Large intestine (tissue), 3 donors: ENCODE results near the gene RAI14. TPM values are rescaled to one million over a fixed set of nuclear protein-coding genes. Genes with fewer than 3 reads are reported as not detected.

Experiments
- DNase-seq, 2 donors: peaks; one replicate each; pipeline versions ENCODE4 v3.0.0 to v3.0.0-alpha.2; 2013
- H3K27ac ChIP-seq: one replicate; pipeline ENCODE4 v1.5.1; 2013; ENCODE audit warnings: low read length
- H3K27me3 ChIP-seq: 2 replicates; pipeline ENCODE4 v1.6.1; 2013; ENCODE audit warnings: low read length; ENCODE audit not compliant: control insufficient read depth, insufficient read depth
- H3K36me3 ChIP-seq: 2 replicates; pipeline ENCODE4 v1.6.1; 2013; ENCODE audit warnings: low read length; ENCODE audit not compliant: control insufficient read depth, insufficient read depth
- H3K4me1 ChIP-seq: one replicate; pipeline ENCODE4 v1.6.1; 2013; ENCODE audit warnings: low read length; ENCODE audit not compliant: control insufficient read depth, insufficient read depth
- H3K4me3 ChIP-seq: one replicate; pipeline ENCODE4 v1.5.1; 2013; ENCODE audit warnings: low read length
- H3K9me3 ChIP-seq: one replicate; pipeline ENCODE4 v1.6.1; 2013; ENCODE audit warnings: mild to moderate bottlenecking, low read depth, low read length, moderate library complexity; ENCODE audit not compliant: control insufficient read depth
- WGBS: methylation state at CpG from one replicate; pipeline ENCODE4 v1.1.5; 2013; ENCODE audit warnings: low lambda C conversion rate; ENCODE audit not compliant: insufficient coverage; 5-methylcytosine and 5-hydroxymethylcytosine counted together
- polyA plus RNA-seq: library from polyadenylated mRNA; unstranded; fragments of 120-200 nt; gene quantifications from one replicate; pipeline ENCODE4 v1.2.1, GENCODE V29; 2013

Gene RAI14
- polyA plus RNA-seq, 1 donor = 15.8 TPM

- Histone ChIP-seq H3K27ac (no peak overlapping the region), H3K36me3 (no peaks in the 10 kb centered on the region), H3K4me1 (peaks cover 3% of the 10 kb centered on the region), H3K9me3 (peaks cover 4% of the 10 kb centered on the region), H3K27me3 (no peaks in the 10 kb centered on the region), H3K4me3 (no peak overlapping the region)
- DNase-seq = no peak
- 86% methylated on average over 1 of the region's 4 CpGs for WGBS
Measured at GRCh38 chr5:34847552-34847951, 191.4 kb downstream of the RAI14 start.

GRCh38 chr5:34848230-34848629, 192.1 kb downstream of the RAI14 start:
- no peak overlapping the region for H3K4me3 ChIP-seq
- 50% methylated on average over 1 of the region's 2 CpGs for WGBS
- no peaks in the 10 kb centered on the region for H3K27me3 ChIP-seq
- no peak overlapping the region for H3K27ac ChIP-seq
- peaks cover 4% of the 10 kb centered on the region for H3K9me3 ChIP-seq
- H3K4me1 ChIP-seq = peaks cover 3% of the 10 kb centered on the region
- no peak for DNase-seq
- no peaks in the 10 kb centered on the region for H3K36me3 ChIP-seq

- no peak overlapping the region for H3K27ac ChIP-seq
- peaks cover 3% of the 10 kb centered on the region for H3K4me1 ChIP-seq
- H3K27me3 ChIP-seq = no peaks in the 10 kb centered on the region
- DNase-seq = no peak
- WGBS = 88% methylated on average over 3 of the region's 3 CpGs
- no peak overlapping the region for H3K4me3 ChIP-seq
- peaks cover 4% of the 10 kb centered on the region for H3K9me3 ChIP-seq
- no peaks in the 10 kb centered on the region for H3K36me3 ChIP-seq
Measured at GRCh38 chr5:34849253-34849652, 193.1 kb downstream of the RAI14 start.

- Histone ChIP-seq H3K36me3 (no peaks in the 10 kb centered on the region), H3K4me1 (no peaks in the 10 kb centered on the region), H3K9me3 (no peaks in the 10 kb centered on the region), H3K27ac (no peak overlapping the region), H3K27me3 (no peaks in the 10 kb centered on the region), H3K4me3 (no peak overlapping the region)
- no peak for DNase-seq
- 83% methylated on average over 1 of the region's 4 CpGs for WGBS
Measured at GRCh38 chr5:34854459-34855174, 198.5 kb downstream of the RAI14 start.

GRCh38 chr5:34857161-34857560, 201.0 kb downstream of the RAI14 start:
- Histone ChIP-seq H3K27me3 (no peaks in the 10 kb centered on the region), H3K4me3 (no peak overlapping the region), H3K36me3 (no peaks in the 10 kb centered on the region), H3K4me1 (no peaks in the 10 kb centered on the region), H3K9me3 (no peaks in the 10 kb centered on the region), H3K27ac (no peak overlapping the region)
- 80% methylated on average over 1 of the region's 3 CpGs for WGBS
- no peak for DNase-seq

- no peak overlapping the region for H3K4me3 ChIP-seq
- no peak overlapping the region for H3K27ac ChIP-seq
- H3K4me1 ChIP-seq = no peaks in the 10 kb centered on the region
- H3K9me3 ChIP-seq = no peaks in the 10 kb centered on the region
- H3K36me3 ChIP-seq = no peaks in the 10 kb centered on the region
- no CpG with 5 or more reads among the region's 1 CpG for WGBS
- H3K27me3 ChIP-seq = no peaks in the 10 kb centered on the region
- DNase-seq = no peak
Measured at GRCh38 chr5:34857894-34858293, 201.8 kb downstream of the RAI14 start.

GRCh38 chr5:34858790-34859189, 202.7 kb downstream of the RAI14 start:
- Histone ChIP-seq H3K4me1 (no peaks in the 10 kb centered on the region), H3K9me3 (no peaks in the 10 kb centered on the region), H3K27ac (no peak overlapping the region), H3K36me3 (no peaks in the 10 kb centered on the region), H3K4me3 (no peak overlapping the region), H3K27me3 (no peaks in the 10 kb centered on the region)
- no CpG with 5 or more reads among the region's 2 CpGs for WGBS
- no peak for DNase-seq

GRCh38 chr5:34859253-34859652, 203.1 kb downstream of the RAI14 start:
- no peaks in the 10 kb centered on the region for H3K27me3 ChIP-seq
- no peaks in the 10 kb centered on the region for H3K4me1 ChIP-seq
- H3K36me3 ChIP-seq = no peaks in the 10 kb centered on the region
- H3K9me3 ChIP-seq = no peaks in the 10 kb centered on the region
- H3K4me3 ChIP-seq = no peak overlapping the region
- DNase-seq = no peak
- WGBS = 44% methylated on average over 2 of the region's 5 CpGs
- H3K27ac ChIP-seq = no peak overlapping the region

- Histone ChIP-seq H3K27me3 (no peaks in the 10 kb centered on the region), H3K36me3 (no peaks in the 10 kb centered on the region), H3K9me3 (no peaks in the 10 kb centered on the region), H3K4me3 (no peak overlapping the region), H3K27ac (no peak overlapping the region), H3K4me1 (peaks cover 4% of the 10 kb centered on the region)
- WGBS = no CpG with 5 or more reads among the region's 3 CpGs
- DNase-seq = no peak
Measured at GRCh38 chr5:34863946-34864345, 207.8 kb downstream of the RAI14 start.

GRCh38 chr5:34865091-34865490, 209.0 kb downstream of the RAI14 start:
- no peaks in the 10 kb centered on the region for H3K9me3 ChIP-seq
- H3K27me3 ChIP-seq = no peaks in the 10 kb centered on the region
- no peaks in the 10 kb centered on the region for H3K36me3 ChIP-seq
- WGBS = 80% methylated on average over 2 of the region's 2 CpGs
- no peak overlapping the region for H3K27ac ChIP-seq
- no peak for DNase-seq
- H3K4me1 ChIP-seq = peaks cover 4% of the 10 kb centered on the region
- no peak overlapping the region for H3K4me3 ChIP-seq

GRCh38 chr5:34866989-34867471, 210.9 kb downstream of the RAI14 start:
- DNase-seq = peak in 1 of 2 donors; percentile 33
- no peaks in the 10 kb centered on the region for H3K36me3 ChIP-seq
- no CpG with 5 or more reads among the region's 3 CpGs for WGBS
- no peak overlapping the region for H3K27ac ChIP-seq
- H3K4me1 ChIP-seq = peaks cover 4% of the 10 kb centered on the region
- no peaks in the 10 kb centered on the region for H3K27me3 ChIP-seq
- H3K9me3 ChIP-seq = no peaks in the 10 kb centered on the region
- H3K4me3 ChIP-seq = no peak overlapping the region
